HL-60/S4 treated with retinoic acid at 250 ng/mL for 4 days and 3 days (cell line): Measurements from ENCODE around the gene PRKAR1B.
"Not testable (repeated sequence)": the region's sequence is repeated elsewhere in the genome, so short reads cannot be mapped to it uniquely, and the experiment has no call there.

Experiments
- in situ Hi-C: fragments of 300-500 bp; cut with MboI; formaldehyde crosslinking; loops from 2 replicates; pipeline ENCODE4 v1.7.0; 2022; ENCODE audit warnings: low sequenced_read_pairs

PRKAR1B gene

GRCh38 chr7:628826-629225, 98.3 kb downstream of the PRKAR1B start:
- in situ Hi-C loops, result no loop called here

- in situ Hi-C loops, result no loop called here
Measured at GRCh38 chr7:628402-628763, 98.7 kb downstream of the PRKAR1B start.

GRCh38 chr7:627661-628401, 99.2 kb downstream of the PRKAR1B start:
- in situ Hi-C loops, result no loop called here

DNA sequence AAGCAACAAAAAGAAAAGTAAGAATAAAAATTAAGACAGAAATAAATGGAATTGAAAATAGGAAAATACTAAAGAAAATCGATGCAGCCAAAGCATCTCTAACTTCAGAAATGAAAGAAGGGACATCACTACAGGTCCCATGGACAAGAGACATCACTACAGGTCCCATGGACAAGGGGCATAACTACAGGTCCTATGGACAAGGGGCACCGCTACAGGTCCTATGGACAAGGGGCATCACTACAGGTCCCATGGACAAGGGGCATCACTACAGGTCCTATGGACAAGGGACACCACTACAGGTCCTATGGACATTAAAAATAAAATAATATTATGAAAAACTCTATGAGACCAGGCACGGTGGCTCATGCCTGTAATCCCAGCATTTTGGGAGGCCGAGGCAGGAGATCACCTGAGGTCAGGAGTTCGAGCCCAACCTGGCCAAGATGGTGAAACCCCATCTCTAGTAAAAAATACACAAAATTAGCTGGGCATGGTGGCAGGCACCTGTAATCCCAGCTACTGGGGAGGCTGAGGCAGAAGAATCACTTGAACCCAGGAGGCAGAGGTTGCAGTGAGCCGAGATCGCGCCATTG, 101.6 kb downstream of the PRKAR1B start:
- in situ Hi-C loops, result no loop called here

GRCh38 chr7:623464-623863, 103.6 kb downstream of the PRKAR1B start:
- in situ Hi-C loops, result no loop called here

DNA sequence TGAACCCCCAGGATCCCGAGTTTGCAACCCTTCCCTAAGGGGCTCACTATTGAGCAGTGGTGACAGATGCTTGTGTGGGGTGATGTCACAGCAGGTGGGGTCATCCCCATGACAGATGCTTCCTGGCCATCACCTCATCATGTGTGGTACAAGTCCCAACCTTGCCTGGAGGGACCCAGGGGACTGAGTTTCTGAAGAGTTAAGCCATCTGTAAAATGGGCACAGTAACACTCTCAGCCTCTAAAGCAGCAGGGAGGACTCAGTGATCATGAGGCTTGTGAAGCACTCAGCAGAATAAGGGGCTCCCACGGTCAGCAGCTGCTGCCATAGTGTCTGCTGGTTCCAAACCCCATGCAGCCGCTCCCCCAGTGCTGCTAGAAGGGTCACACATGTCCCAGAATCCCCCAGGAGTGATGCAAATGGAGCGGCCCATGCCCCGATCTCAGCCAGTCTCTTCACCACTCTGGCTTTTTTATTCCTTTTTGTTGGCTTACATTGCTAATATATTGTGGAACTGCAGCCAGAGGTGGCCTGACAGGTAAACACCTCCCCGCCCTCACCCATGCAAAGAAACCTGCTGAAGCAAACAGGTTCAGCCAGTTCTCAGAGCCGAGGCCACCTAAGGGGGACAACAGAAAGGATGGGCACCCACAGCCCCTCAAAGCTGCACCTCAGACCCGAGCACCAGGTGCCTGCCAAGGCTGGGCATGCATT, 105.4 kb downstream of the PRKAR1B start:
- in situ Hi-C loops, result no loop called here

- in situ Hi-C loops, result no loop called here
Measured at GRCh38 chr7:620885-621284, 106.2 kb downstream of the PRKAR1B start.

DNA sequence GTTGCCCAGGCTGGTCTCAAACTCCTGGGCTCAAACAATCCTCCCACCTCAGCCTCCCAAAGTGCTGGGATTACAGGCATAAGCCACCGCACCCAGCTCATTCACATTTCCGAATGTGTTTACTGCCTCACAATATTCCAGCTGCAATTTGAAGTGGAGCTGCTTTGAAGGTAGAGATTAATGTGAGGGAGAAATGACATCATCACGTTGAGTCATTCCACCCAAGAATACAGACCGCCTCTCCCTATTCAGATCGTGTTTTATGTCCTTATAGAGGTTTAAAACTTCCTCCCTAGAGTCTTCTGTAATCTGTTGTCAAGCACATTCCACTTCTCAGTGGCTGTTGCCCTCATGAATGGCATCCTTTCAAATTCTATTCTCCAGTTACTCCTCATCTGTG, 107.0 kb downstream of the PRKAR1B start:
- in situ Hi-C loops, result no loop called here

- in situ Hi-C loops, result no loop called here
Measured at GRCh38 chr7:619368-619840, 107.7 kb downstream of the PRKAR1B start.

- in situ Hi-C loops, result no loop called here
Measured at GRCh38 chr7:618539-619367, 108.3 kb downstream of the PRKAR1B start.

DNA sequence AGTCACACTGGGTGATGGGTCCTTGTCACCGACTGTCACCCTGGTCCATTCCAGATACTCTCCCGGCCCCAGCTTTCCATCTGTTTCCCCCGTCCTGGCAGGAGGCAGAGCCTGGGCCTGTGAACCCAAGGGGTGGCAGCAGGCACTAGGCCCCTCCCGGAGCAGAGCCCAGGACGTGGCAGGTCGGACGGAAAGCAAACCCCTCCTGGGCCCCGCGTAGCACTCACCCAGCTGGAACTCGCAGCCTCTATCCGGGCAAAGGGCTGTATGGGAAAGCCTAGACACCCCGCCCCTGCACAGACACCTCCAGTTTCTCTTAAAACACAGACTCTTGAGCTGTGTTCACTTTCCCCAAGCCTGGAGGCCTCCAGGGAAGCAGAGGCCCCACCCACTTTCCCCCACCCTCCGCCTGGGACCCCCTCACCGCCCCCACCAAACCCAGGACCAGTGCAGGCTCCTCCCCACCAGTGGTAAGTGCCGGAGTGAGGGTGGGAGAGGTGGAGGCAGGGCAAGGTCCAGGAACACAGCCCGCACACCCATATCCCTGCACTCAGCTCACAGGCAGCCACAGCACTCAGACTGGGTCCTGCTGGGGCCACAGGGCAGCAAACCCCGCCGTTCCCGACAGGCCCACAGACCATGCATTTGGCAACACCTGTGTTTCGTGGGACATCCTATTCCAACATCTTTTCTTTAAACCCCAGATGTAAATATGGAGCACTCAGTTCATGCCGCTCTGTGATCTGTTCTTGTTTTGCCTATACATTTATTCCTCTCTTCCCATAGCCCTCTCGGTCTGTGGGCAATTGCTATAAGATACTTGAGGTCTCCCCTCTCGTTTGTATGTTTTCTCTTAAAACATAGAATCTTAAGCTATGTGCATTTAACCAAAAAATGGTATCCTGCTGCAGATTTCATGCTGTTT, 109.2 kb downstream of the PRKAR1B start:
- in situ Hi-C loops, result no loop called here

- in situ Hi-C loops, result no loop called here
Measured at GRCh38 chr7:613442-614140, 113.5 kb downstream of the PRKAR1B start.

DNA sequence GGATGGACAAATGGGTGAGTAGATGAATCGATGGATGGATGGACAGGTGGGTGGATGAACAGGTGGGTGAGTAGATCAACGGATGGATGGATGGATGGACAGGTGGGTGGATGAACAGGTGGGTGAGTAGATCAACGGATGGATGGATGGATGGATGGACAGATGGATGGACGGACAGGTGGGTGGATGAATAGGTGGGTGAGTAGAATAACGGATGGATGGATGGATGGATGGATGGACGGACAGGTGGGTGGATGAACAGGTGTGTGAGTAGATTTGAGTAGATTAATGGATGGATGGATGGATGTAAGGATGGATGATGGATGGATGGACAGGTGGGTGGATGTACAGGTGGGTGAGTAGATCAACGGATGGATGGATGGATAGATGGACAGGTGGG, 115.2 kb downstream of the PRKAR1B start:
- in situ Hi-C loops, result not testable (repeated sequence)

- in situ Hi-C loops, result no loop called here
Measured at GRCh38 chr7:611281-611810, 115.7 kb downstream of the PRKAR1B start.

- in situ Hi-C loops, result no loop called here
Measured at GRCh38 chr7:610531-611280, 116.4 kb downstream of the PRKAR1B start.

GRCh38 chr7:610141-610530, 116.9 kb downstream of the PRKAR1B start:
- in situ Hi-C loops, result no loop called here

GRCh38 chr7:609365-609764, 117.7 kb downstream of the PRKAR1B start:
- in situ Hi-C loops, result no loop called here

DNA sequence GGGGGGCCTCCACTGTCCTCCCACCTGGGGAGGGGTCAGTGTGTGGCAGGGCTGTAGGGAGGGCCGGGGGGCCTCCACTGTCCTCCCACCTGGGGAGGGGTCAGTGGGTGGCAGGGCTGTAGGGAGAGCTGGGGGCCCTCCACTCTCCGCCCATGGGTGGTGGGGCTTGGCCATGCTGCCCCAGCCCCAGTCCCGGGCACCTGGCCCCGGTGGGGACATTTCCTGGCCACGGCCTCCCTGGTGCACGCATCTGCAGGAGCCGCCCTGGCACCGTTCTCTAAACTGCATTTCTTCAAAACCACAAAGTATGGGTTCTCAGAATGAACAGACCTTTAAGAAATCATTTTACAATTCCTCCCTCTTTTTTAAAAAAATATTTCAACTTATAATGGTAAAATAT, 118.1 kb downstream of the PRKAR1B start:
- in situ Hi-C loops, result no loop called here

- in situ Hi-C loops, result no loop called here
Measured at GRCh38 chr7:608361-608760, 118.7 kb downstream of the PRKAR1B start.
